HL-60 (cell line): ENCODE measurements around the gene GTF3C5. TPM values are rescaled to one million over a fixed set of nuclear protein-coding genes. Genes with fewer than 3 reads are reported as not detected.

Source experiments
- DNase-seq, 2 experiments: peaks; one replicate each; pipeline ENCODE4 v3.0.0-alpha.2; 2010 to 2020; ENCODE audit warnings: low read depth in 1 of 2, low spot score in 1 of 2
- H3K27ac ChIP-seq: fragments of 250-450 bp; sonication (Bioruptor Pico); replicated peaks from 2 replicates; pipeline ENCODE4 v1.5.1; 2020; ENCODE audit warnings: mild to moderate bottlenecking, moderate library complexity
- H3K27me3 ChIP-seq: fragments of 250-450 bp; sonication (Bioruptor Pico); 2 replicates; pipeline ENCODE4 v1.5.1; 2021; ENCODE audit warnings: mild to moderate bottlenecking, moderate library complexity; ENCODE audit not compliant: insufficient read depth, poor library complexity, severe bottlenecking
- H3K4me3 ChIP-seq: replicated peaks from 2 replicates; pipeline ENCODE4 v1.5.1; 2011; ENCODE audit warnings: mild to moderate bottlenecking, control low read depth, low read length; ENCODE audit not compliant: insufficient read depth
- CTCF ChIP-seq: IDR thresholded peaks from one replicate; pipeline ENCODE4 v1.5.1; 2011; ENCODE audit warnings: low read length, control low read depth, inconsistent platforms; ENCODE audit not compliant: insufficient read depth
- GABPA ChIP-seq: IDR thresholded peaks from 2 replicates; pipeline ENCODE4 v1.6.1; 2012; ENCODE audit warnings: low read depth
- POLR2AphosphoS5 ChIP-seq: IDR thresholded peaks from 2 replicates; pipeline ENCODE4 v1.6.1; 2012; ENCODE audit warnings: low read depth
- SPI1 ChIP-seq: IDR thresholded peaks from 2 replicates; pipeline ENCODE4 v1.6.1; 2012; ENCODE audit warnings: low read depth, mild to moderate bottlenecking, borderline replicate concordance
- microRNA-seq: library from miRNA; unstranded; fragments of <30 nt; microRNA quantifications from one replicate; pipeline ENCODE4, GENCODE V29; 2018
- TF ChIP-seq, protein P1 (sequence below): IDR thresholded peaks from 2 replicates; pipeline ENCODE4 v1.6.1; 2012; ENCODE audit warnings: low read depth; ENCODE audit not compliant: insufficient replicate concordance

GTF3C5 gene

DNA sequence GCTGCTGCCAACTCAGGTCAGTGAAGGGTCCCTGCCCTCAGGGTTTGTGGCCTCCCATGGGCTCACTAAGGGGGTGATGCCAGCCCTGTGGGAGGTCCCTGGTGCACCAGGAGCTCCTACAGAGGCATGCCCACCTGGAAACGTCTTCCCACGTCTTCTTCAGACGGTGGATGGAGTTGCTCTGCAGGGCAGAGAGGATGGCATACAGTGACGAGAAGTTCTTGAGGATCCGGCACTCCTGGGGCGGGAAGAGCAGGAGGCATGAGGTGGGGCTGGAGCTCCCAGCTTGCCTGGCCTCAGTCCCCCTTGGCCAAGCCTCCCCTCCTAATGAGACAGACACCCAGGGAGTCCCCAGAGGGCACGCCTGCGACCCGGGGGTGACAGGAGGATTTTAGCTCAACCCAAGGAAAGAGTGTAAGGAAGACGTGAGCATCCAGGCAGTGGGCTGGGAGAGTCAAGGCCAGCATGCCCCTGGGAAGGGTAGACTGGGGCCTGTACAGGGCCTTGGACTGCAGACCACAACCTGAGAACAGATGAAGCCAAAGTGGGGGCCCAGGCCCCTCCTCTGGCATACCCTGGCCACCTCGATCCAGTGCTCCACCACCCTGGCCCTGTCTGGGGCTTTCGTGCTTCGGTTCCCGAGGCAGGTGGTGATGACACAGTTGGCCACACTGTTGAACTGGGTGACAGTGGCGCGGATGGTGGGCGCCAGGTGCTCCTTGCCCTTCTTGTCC lies 75.9 kb downstream of the GTF3C5 start:
- Histone ChIP-seq H3K4me3 (no peak overlapping the region), H3K27me3 (no peaks in the 10 kb centered on the region), H3K27ac (no peak overlapping the region)
- TF ChIP-seq GABPA = no peak
- TF ChIP-seq SPI1 = no peak
- no peak for TF ChIP-seq CTCF
- TF ChIP-seq POLR2AphosphoS5 = no peak
- TF ChIP-seq, protein P1, sequence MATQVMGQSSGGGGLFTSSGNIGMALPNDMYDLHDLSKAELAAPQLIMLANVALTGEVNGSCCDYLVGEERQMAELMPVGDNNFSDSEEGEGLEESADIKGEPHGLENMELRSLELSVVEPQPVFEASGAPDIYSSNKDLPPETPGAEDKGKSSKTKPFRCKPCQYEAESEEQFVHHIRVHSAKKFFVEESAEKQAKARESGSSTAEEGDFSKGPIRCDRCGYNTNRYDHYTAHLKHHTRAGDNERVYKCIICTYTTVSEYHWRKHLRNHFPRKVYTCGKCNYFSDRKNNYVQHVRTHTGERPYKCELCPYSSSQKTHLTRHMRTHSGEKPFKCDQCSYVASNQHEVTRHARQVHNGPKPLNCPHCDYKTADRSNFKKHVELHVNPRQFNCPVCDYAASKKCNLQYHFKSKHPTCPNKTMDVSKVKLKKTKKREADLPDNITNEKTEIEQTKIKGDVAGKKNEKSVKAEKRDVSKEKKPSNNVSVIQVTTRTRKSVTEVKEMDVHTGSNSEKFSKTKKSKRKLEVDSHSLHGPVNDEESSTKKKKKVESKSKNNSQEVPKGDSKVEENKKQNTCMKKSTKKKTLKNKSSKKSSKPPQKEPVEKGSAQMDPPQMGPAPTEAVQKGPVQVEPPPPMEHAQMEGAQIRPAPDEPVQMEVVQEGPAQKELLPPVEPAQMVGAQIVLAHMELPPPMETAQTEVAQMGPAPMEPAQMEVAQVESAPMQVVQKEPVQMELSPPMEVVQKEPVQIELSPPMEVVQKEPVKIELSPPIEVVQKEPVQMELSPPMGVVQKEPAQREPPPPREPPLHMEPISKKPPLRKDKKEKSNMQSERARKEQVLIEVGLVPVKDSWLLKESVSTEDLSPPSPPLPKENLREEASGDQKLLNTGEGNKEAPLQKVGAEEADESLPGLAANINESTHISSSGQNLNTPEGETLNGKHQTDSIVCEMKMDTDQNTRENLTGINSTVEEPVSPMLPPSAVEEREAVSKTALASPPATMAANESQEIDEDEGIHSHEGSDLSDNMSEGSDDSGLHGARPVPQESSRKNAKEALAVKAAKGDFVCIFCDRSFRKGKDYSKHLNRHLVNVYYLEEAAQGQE = no peak
- no peak for DNase-seq

DNA sequence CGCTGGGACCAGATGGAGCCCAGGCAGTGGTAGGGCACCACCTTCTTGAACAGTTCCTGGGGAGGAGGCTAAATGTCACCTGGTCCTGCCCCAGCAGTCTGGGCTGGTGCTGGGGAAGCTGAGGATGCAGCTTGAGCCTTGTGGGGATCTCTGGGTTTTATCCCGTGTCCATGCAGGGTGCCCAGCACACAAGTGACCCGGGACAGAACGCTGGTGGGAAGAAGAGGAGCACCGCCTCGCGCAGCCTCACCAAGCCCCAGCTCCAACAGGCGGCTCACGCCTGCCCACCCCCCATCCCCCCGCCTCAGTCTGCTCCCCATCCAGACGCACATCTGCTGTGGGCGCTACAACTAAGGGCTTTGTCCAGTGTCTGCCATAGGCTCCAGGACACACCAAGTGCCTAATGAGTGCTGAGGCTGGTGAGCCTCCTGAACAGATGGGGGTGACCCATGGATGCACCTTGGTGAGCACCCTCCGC lies 76.5 kb downstream of the GTF3C5 start:
- TF ChIP-seq CTCF (no peak), POLR2AphosphoS5 (no peak), GABPA (no peak), SPI1 (no peak)
- TF ChIP-seq, protein P1 = no peak
- Histone ChIP-seq H3K27me3 (no peaks in the 10 kb centered on the region), H3K27ac (no peak overlapping the region), H3K4me3 (no peak overlapping the region)
- DNase-seq = no peak

Small RNA genes lying within 50 kb of the gene (microRNA-seq; reads per million reads assigned to microRNA genes)
- gene MIR6877 = not detected
